Activated T-helper 9 cell treated with anti-CD3 and anti-CD28 coated beads, Interleukin-2, amount 50 U/mL, for 16 hours (primary cell): ENCODE measurements around the gene ESPNL.
"Not testable (repeated sequence)": the region's sequence is repeated elsewhere in the genome, so short reads cannot be mapped to it uniquely, and the experiment has no call there.

ENCODE experiments used
- DNase-seq: peaks from one replicate; pipeline ENCODE4 v3.0.0-alpha.2; 2020; ENCODE audit warnings: low read depth

ESPNL gene

GRCh38 chr2:238114851-238115660 is 14.9 kb downstream of the ESPNL start:
- DNase-seq = no peak

- DNase-seq = not testable (repeated sequence)
These were observed 15.6 kb downstream of the ESPNL start for GRCh38 chr2:238115709-238116108.

- no peak for DNase-seq
These were observed 16.4 kb downstream of the ESPNL start for GRCh38 chr2:238116298-238117198.

- no peak for DNase-seq
These were observed 17.3 kb downstream of the ESPNL start for GRCh38 chr2:238117199-238118154.

- DNase-seq = no peak
These were observed 19.8 kb downstream of the ESPNL start for GRCh38 chr2:238119756-238120462.

- DNase-seq = no peak
These were observed 20.5 kb downstream of the ESPNL start for GRCh38 chr2:238120463-238121298.

GRCh38 chr2:238121511-238122286 is 21.6 kb downstream of the ESPNL start:
- no peak for DNase-seq

GRCh38 chr2:238122287-238123217 is 22.4 kb downstream of the ESPNL start:
- no peak for DNase-seq

GRCh38 chr2:238123218-238123971 is 23.3 kb downstream of the ESPNL start:
- no peak for DNase-seq

- no peak for DNase-seq
These were observed 23.9 kb downstream of the ESPNL start for GRCh38 chr2:238123991-238124470.

- no peak for DNase-seq
These were observed 24.5 kb downstream of the ESPNL start for GRCh38 chr2:238124488-238125126.

- no peak for DNase-seq
These were observed 25.2 kb downstream of the ESPNL start for GRCh38 chr2:238125127-238125885.

- no peak for DNase-seq
These were observed 26.2 kb downstream of the ESPNL start for GRCh38 chr2:238126338-238126737.

- no peak for DNase-seq
These were observed 26.6 kb downstream of the ESPNL start for GRCh38 chr2:238126775-238127164.

- no peak for DNase-seq
These were observed 27.3 kb downstream of the ESPNL start for GRCh38 chr2:238127165-238128060.
